A549 (cell line): Measurements from ENCODE around the gene SUMO3. TPM values are rescaled to one million over a fixed set of nuclear protein-coding genes. Genes with fewer than 3 reads are reported as not detected.
A peak's percentile ranks its signal among the peaks of the same experiment; 100 is the strongest.

ENCODE experiments used
- ATAC-seq, 2 experiments: fragments of 200-7000 bp in 1 of 2; fragments of >200 bp in 1 of 2; cut with Nextera tagmentation in 1 of 2; cut with Tn5 transposase in 1 of 2; 3 replicates each; pipeline versions ENCODE4 v1.8.0 to v1.9.1; 2018 to 2020; ENCODE audit warnings: mild to moderate bottlenecking in 1 of 2, moderate library complexity in 1 of 2
- CTCF ChIA-PET: fragments of 300-600 bp; sonication (Branson Sonifier 250); formaldehyde crosslinking; extraction: SDS; loops from one replicate; lab custom pipeline; 2021; ENCODE audit warnings: antibody characterized with exemption, inconsistent platforms; lab: Yijun Ruan, JAX
- POLR2A ChIA-PET: fragments of 350-600 bp; formaldehyde crosslinking; extraction: SDS; loops from one replicate; lab custom pipeline; 2021; ENCODE audit warnings: antibody characterized with exemption, inconsistent platforms; lab: Yijun Ruan, JAX
- DNase-seq, 2 experiments: peaks; one replicate each; pipeline versions ENCODE4 v3.0.0 to v3.0.0-alpha.2; 2011 to 2016; ENCODE audit warnings: low read depth in 1 of 2, low spot score in 1 of 2
- FAIRE-seq: peaks from 2 replicates; lab custom pipeline; 2011; peaks lifted over from hg19 to GRCh38; lab: Jason Lieb, UNC
- H3K27ac ChIP-seq, 2 experiments: fragments of >200 bp; sonication (Bioruptor Twin); formaldehyde crosslinking; 3 replicates each; pipeline ENCODE4 v1.5.1; 2016 to 2017
- H3K4me1 ChIP-seq: fragments of >200 bp; sonication (Bioruptor Twin); formaldehyde crosslinking; 3 replicates; pipeline ENCODE4 v1.6.1; 2016
- H3K4me2 ChIP-seq: fragments of >200 bp; sonication (Bioruptor Twin); formaldehyde crosslinking; 3 replicates; pipeline ENCODE4 v1.6.1; 2016
- H3K4me3 ChIP-seq: fragments of >200 bp; sonication (Bioruptor Twin); formaldehyde crosslinking; 3 replicates; pipeline ENCODE4 v1.5.1; 2016
- H3K9me3 ChIP-seq: fragments of >200 bp; sonication (Bioruptor Twin); formaldehyde crosslinking; 3 replicates; pipeline ENCODE4 v1.6.1; 2016
- BHLHE40 ChIP-seq: IDR thresholded peaks from 2 replicates; pipeline ENCODE4 v1.6.1; 2012; ENCODE audit warnings: low read depth, low read length, inconsistent platforms
- CBX2 ChIP-seq: fragments of 200-600 bp; sonication (generic); IDR thresholded peaks from 2 replicates; pipeline ENCODE4 v1.6.1; 2016; ENCODE audit warnings: low read depth, mild to moderate bottlenecking, borderline replicate concordance
- CEBPB ChIP-seq, 2 experiments: fragments of >200 bp in 1 of 2; sonication (Bioruptor Twin) in 1 of 2; formaldehyde crosslinking in 1 of 2; IDR thresholded peaks; 2 replicates each; pipeline ENCODE4 v1.6.1; 2012 to 2016
- CHD4 ChIP-seq: fragments of 200-600 bp; sonication (generic); IDR thresholded peaks from 2 replicates; pipeline ENCODE4 v1.6.1; 2016; ENCODE audit warnings: antibody characterized with exemption, mild to moderate bottlenecking, borderline replicate concordance
- CTCF ChIP-seq: fragments of >200 bp; sonication (Bioruptor Twin); formaldehyde crosslinking; IDR thresholded peaks from 3 replicates; pipeline ENCODE4 v1.5.1; 2016
- EHF ChIP-seq: fragments of 250-450 bp; sonication (Bioruptor Pico); IDR thresholded peaks from 2 replicates; pipeline ENCODE4 v1.5.0; 2020; ENCODE audit warnings: mild to moderate bottlenecking
- FOSB ChIP-seq: fragments of 250-450 bp; sonication (Bioruptor Pico); IDR thresholded peaks from 2 replicates; pipeline ENCODE4 v1.5.0; 2020; ENCODE audit warnings: mild to moderate bottlenecking, moderate library complexity
- FOSL2 ChIP-seq, 2 experiments: fragments of 450-650 bp in 1 of 2; fragments of >200 bp in 1 of 2; sonication (Bioruptor Twin) in 1 of 2; formaldehyde crosslinking; IDR thresholded peaks; 2 replicates each; pipeline versions ENCODE4 v1.5.0 to v1.6.1; 2016 to 2020; ENCODE audit warnings: mild to moderate bottlenecking in 1 of 2, moderate library complexity in 1 of 2
- HDAC2 ChIP-seq: fragments of 200-600 bp; sonication (generic); IDR thresholded peaks from 2 replicates; pipeline ENCODE4 v1.6.1; 2016
- HEYL ChIP-seq: fragments of 250-450 bp; sonication (Bioruptor Pico); IDR thresholded peaks from 2 replicates; pipeline ENCODE4 v1.8.0; 2021; ENCODE audit warnings: mild to moderate bottlenecking, moderate library complexity
- HOXA7 ChIP-seq: fragments of 250-450 bp; sonication (Bioruptor Pico); IDR thresholded peaks from 2 replicates; pipeline ENCODE4 v1.5.0; 2020; ENCODE audit warnings: mild to moderate bottlenecking, moderate library complexity
- HOXB5 ChIP-seq: fragments of 250-450 bp; sonication (Bioruptor Pico); IDR thresholded peaks from 2 replicates; pipeline ENCODE4 v1.5.0; 2020; ENCODE audit warnings: mild to moderate bottlenecking, moderate library complexity
- KDM5A ChIP-seq: fragments of 200-600 bp; sonication (generic); IDR thresholded peaks from 2 replicates; pipeline ENCODE4 v1.6.1; 2016; ENCODE audit warnings: antibody characterized with exemption, mild to moderate bottlenecking
- MAX ChIP-seq: IDR thresholded peaks from 2 replicates; pipeline ENCODE4 v1.6.1; 2012
- NFE2L2 ChIP-seq: fragments of 150-350 bp; conservative IDR thresholded peaks from 2 replicates; pipeline ENCODE4 v1.6.1; 2014; ENCODE audit warnings: low read length
- PHF8 ChIP-seq: fragments of 200-600 bp; sonication (generic); IDR thresholded peaks from 2 replicates; pipeline ENCODE4 v1.6.1; 2016; ENCODE audit warnings: low read depth, mild to moderate bottlenecking, antibody characterized with exemption, moderate library complexity, borderline replicate concordance
- POLR2AphosphoS2 ChIP-seq: conservative IDR thresholded peaks from 2 replicates; pipeline ENCODE4 v1.6.1; 2012; ENCODE audit warnings: low read length, improper control_type of control experiment, inconsistent platforms
- RAD21 ChIP-seq, 2 experiments: fragments of >200 bp in 1 of 2; sonication (Bioruptor Twin) in 1 of 2; formaldehyde crosslinking in 1 of 2; IDR thresholded peaks in 1 of 2; conservative IDR thresholded peaks in 1 of 2; 2 replicates in 1 of 2; 3 replicates in 1 of 2; pipeline ENCODE4 v1.6.1; 2012 to 2018; ENCODE audit warnings: inconsistent platforms in 1 of 2
- RCOR1 ChIP-seq: fragments of 150-350 bp; IDR thresholded peaks from 2 replicates; pipeline ENCODE4 v1.6.1; 2014; ENCODE audit warnings: antibody characterized with exemption, low read length, low read depth
- SMC3 ChIP-seq: fragments of >200 bp; sonication (Bioruptor Twin); formaldehyde crosslinking; IDR thresholded peaks from 3 replicates; pipeline ENCODE4 v1.6.1; 2018; ENCODE audit warnings: inconsistent platforms
- TFCP2L1 ChIP-seq: fragments of 250-450 bp; sonication (Bioruptor Pico); IDR thresholded peaks from 2 replicates; pipeline ENCODE4 v1.5.0; 2021; ENCODE audit warnings: mild to moderate bottlenecking
- TP53 ChIP-seq: fragments of 250-450 bp; sonication (Bioruptor Pico); IDR thresholded peaks from 2 replicates; pipeline ENCODE4 v1.5.0; 2021; ENCODE audit warnings: mild to moderate bottlenecking, moderate library complexity
- ZC3H11A ChIP-seq: fragments of 450-650 bp; IDR thresholded peaks from 2 replicates; pipeline ENCODE4 v1.6.1; 2014; ENCODE audit warnings: antibody characterized with exemption, mild to moderate bottlenecking
- WGBS: methylation state at CpG from one replicate; pipeline ENCODE4 v1.1.6; 2017; ENCODE audit errors: missing lambda C conversion rate; 5-methylcytosine and 5-hydroxymethylcytosine counted together
- polyA plus RNA-seq, 4 experiments: library from polyadenylated mRNA; depleted of rRNA in 3 of 4; stranded (reverse); fragments of >200 nt; fragmentation: RNase III in 1 of 4; extraction: RNeasy Plus Mini Kit Qiagen cat#74134 plus additional on column Dnase treatment in 1 of 4; gene quantifications; 2 replicates in 3 of 4; 3 replicates in 1 of 4; pipeline ENCODE4 v1.2.3, GENCODE V29; 2011 to 2017

The SUMO3 gene
- polyA plus RNA-seq, 2 of the 4 experiments (the other 2 are of a cell fraction): 78.4 to 110 TPM

GRCh38 chr21:44795342-44795741, 22.5 kb downstream of the SUMO3 start:
- POLR2A ChIA-PET: no interaction called here
- CTCF ChIA-PET: interaction anchor here (1.7 kb wide), 1 partner anchor 12 kb away, joined by 3 read pairs; no protein-coding TSS in a partner anchor

GRCh38 chr21:44793592-44794374, 24.1 kb downstream of the SUMO3 start:
- ATAC-seq (no peak), FAIRE-seq (no peak), DNase-seq (no peak)
- Histone ChIP-seq H3K4me3 (no peak overlapping the region), H3K4me1 (no peaks in the 10 kb centered on the region), H3K4me2 (no peak overlapping the region), H3K9me3 (no peaks in the 10 kb centered on the region), H3K27ac (no peak overlapping the region)
- TF ChIP-seq MAX (no peak), CTCF (peak; percentile 6; the same call in 2 of the 3 replicates)
- POLR2A ChIA-PET: interaction anchor here (1.3 kb wide), 1 partner anchor 8 kb away, joined by 5 read pairs; the partner anchor contains the start of gene UBE2G2
- 26% methylated on average over 4 of the region's 4 CpGs for WGBS
- CTCF ChIA-PET: interaction anchor here (0.6 to 2.1 kb wide), 36 partner anchors 9 to 492 kb away, joined by 3 to 14 read pairs (median 4); partner anchors contain the start of genes KRTAP10-5 and TRPM2

More at GRCh38 chr21:44795342-44795741, 22.5 kb downstream of the SUMO3 start:
- no peak for DNase-seq
- 92% methylated on average over 11 of the region's 11 CpGs for WGBS
- Histone ChIP-seq H3K4me2 (no peak overlapping the region), H3K4me1 (peaks cover 7% of the 10 kb centered on the region; the same call in 1 of the 3 replicates), H3K9me3 (no peaks in the 10 kb centered on the region), H3K4me3 (no peak overlapping the region), H3K27ac (no peak overlapping the region)
- no peak for FAIRE-seq
- TF ChIP-seq CTCF (no peak), BHLHE40 (no peak), ZC3H11A (no peak), FOSB (CRISPR knock-in tag) (no peak), EHF (CRISPR knock-in tag) (no peak), TP53 (no peak), HOXB5 (CRISPR knock-in tag) (no peak), FOSL2 (IDR thresholded peaks at IDR 0.05) (no peak), FOSL2 (CRISPR knock-in tag; IDR thresholded peaks at IDR 0.05) (no peak), RCOR1 (no peak), POLR2AphosphoS2 (no peak), KDM5A (no peak), NFE2L2 (no peak), HDAC2 (no peak)
- no peak for ATAC-seq

GRCh38 chr21:44792702-44793591, 24.9 kb downstream of the SUMO3 start:
- Histone ChIP-seq H3K27ac (no peak overlapping the region), H3K9me3 (no peaks in the 10 kb centered on the region), H3K4me1 (no peaks in the 10 kb centered on the region), H3K4me3 (no peak overlapping the region), H3K4me2 (no peak overlapping the region)
- no peak for FAIRE-seq
- peak; percentile 95 to 96 for ATAC-seq
- 42% methylated on average over 10 of the region's 10 CpGs for WGBS
- CTCF ChIA-PET: interaction anchor here (0.5 to 2.1 kb wide), 38 partner anchors 9 to 491 kb away, joined by 3 to 14 read pairs (median 4); partner anchors contain the start of genes KRTAP10-5 and TRPM2
- peak; percentile 43 to 72 for DNase-seq
- POLR2A ChIA-PET: interaction anchor here (1.3 kb wide), 1 partner anchor 9 kb away, joined by 5 read pairs; the partner anchor contains the start of gene UBE2G2
- TF ChIP-seq HOXA7 (CRISPR knock-in tag): no peak
- no peak for TF ChIP-seq CBX2
- peak; percentile 64 to 72 for TF ChIP-seq RAD21 (conservative IDR thresholded peaks at IDR 0.05 in 1 of 2, IDR thresholded peaks at IDR 0.05 in 1 of 2)
- no peak for TF ChIP-seq CEBPB (IDR thresholded peaks at IDR 0.05)
- no peak for TF ChIP-seq BHLHE40
- TF ChIP-seq ZC3H11A: no peak
- no peak for TF ChIP-seq CHD4
- TF ChIP-seq CTCF: peak; percentile 60
- TF ChIP-seq HEYL (CRISPR knock-in tag): no peak
- TF ChIP-seq PHF8: no peak
- peak; percentile 29; the same call in 1 of the 3 replicates for TF ChIP-seq SMC3
- no peak for TF ChIP-seq TFCP2L1 (CRISPR knock-in tag)
